HepG2 (cell line): Measurements from ENCODE around the gene NEBL. TPM values are rescaled to one million over a fixed set of nuclear protein-coding genes. Genes with fewer than 3 reads are reported as not detected.

Source experiments
- ATAC-seq: fragments of 200-7000 bp; cut with Tn5 transposase; 3 replicates; pipeline ENCODE4 v1.9.1; 2020; ENCODE audit warnings: mild to moderate bottlenecking, moderate library complexity
- BruUV-seq: library from RNA; stranded (reverse); fragments of 400-500 nt; replicated peaks from 2 replicates; lab custom pipeline; 2021; lab: Mats Ljungman, UMichigan
- CTCF ChIA-PET: fragments of 300-600 bp; formaldehyde crosslinking; extraction: SDS; loops from one replicate; lab custom pipeline; 2021; ENCODE audit warnings: low total read pairs, inconsistent platforms, low intra/inter-chr PET ratio; lab: Yijun Ruan, JAX
- POLR2A ChIA-PET: fragments of 350-600 bp; sonication (Branson Sonifier 250); formaldehyde crosslinking; loops from one replicate; lab custom pipeline; 2020; ENCODE audit warnings: antibody characterized with exemption, inconsistent platforms; lab: Yijun Ruan, JAX
- DNase-seq: peaks from one replicate; pipeline ENCODE4 v3.0.0-alpha.2; 2015; ENCODE audit warnings: low spot score
- FAIRE-seq: peaks from 3 replicates; lab custom pipeline; 2011; peaks lifted over from hg19 to GRCh38; lab: Jason Lieb, UNC
- H2AFZ ChIP-seq: one replicate; pipeline ENCODE4 v1.6.1; 2011; ENCODE audit warnings: low read length, inconsistent platforms
- H3K27ac ChIP-seq: fragments of 300-600 bp; 3 replicates; pipeline ENCODE4 v1.8.0; 2011; ENCODE audit warnings: mixed run types, mild to moderate bottlenecking, mixed read lengths, low read length, inconsistent platforms; ENCODE audit not compliant: insufficient read depth; ENCODE audit errors: extremely low read length
- H3K27me3 ChIP-seq, 2 experiments: fragments of 200-600 bp in 1 of 2; 2 replicates in 1 of 2; 3 replicates in 1 of 2; pipeline versions ENCODE4 v1.6.0 to v1.8.0; 2011; ENCODE audit warnings: low read length in 2 of 2, mild to moderate bottlenecking in 2 of 2, moderate library complexity in 2 of 2, inconsistent platforms in 1 of 2; ENCODE audit not compliant: insufficient read depth in 2 of 2, control insufficient read depth in 1 of 2
- H3K36me3 ChIP-seq, 2 experiments: fragments of 200-600 bp in 1 of 2; replicated peaks in 1 of 2; 2 replicates in 1 of 2; 3 replicates in 1 of 2; pipeline versions ENCODE4 v1.5.1 to v1.8.0; 2011; ENCODE audit warnings: low read length in 2 of 2, inconsistent platforms in 1 of 2; ENCODE audit not compliant: insufficient read depth in 2 of 2, control insufficient read depth in 1 of 2
- H3K4me1 ChIP-seq: 2 replicates; pipeline ENCODE4 v1.5.1; 2012; ENCODE audit warnings: low read length, inconsistent platforms; ENCODE audit not compliant: insufficient read depth
- H3K4me2 ChIP-seq: 2 replicates; pipeline ENCODE4 v1.6.0; 2011; ENCODE audit warnings: low read depth, low read length, inconsistent platforms
- H3K4me3 ChIP-seq, 3 experiments: fragments of 200-600 bp in 1 of 3; sonication (generic), shearing (Covaris generic) in 1 of 3; replicated peaks in 1 of 3; 2 replicates each; pipeline ENCODE4 v1.5.1; 2011 to 2016; ENCODE audit warnings: low read length in 3 of 3, inconsistent platforms in 2 of 3, low read depth in 2 of 3, mild to moderate bottlenecking in 2 of 3, control low read depth in 1 of 3, mixed read lengths in 1 of 3; ENCODE audit not compliant: insufficient read depth in 1 of 3
- H3K79me2 ChIP-seq: one replicate; pipeline ENCODE4 v1.6.1; 2011; ENCODE audit warnings: low read length, inconsistent platforms; ENCODE audit not compliant: insufficient read depth
- H3K9ac ChIP-seq: 2 replicates; pipeline ENCODE4 v1.6.0; 2011; ENCODE audit warnings: mild to moderate bottlenecking, low read depth, low read length, inconsistent platforms; ENCODE audit not compliant: insufficient read depth
- H3K9me3 ChIP-seq: 2 replicates; pipeline ENCODE4 v1.5.1; 2012; ENCODE audit warnings: mild to moderate bottlenecking, low read length
- H4K20me1 ChIP-seq: 2 replicates; pipeline ENCODE4 v1.6.0; 2011; ENCODE audit warnings: inconsistent platforms, mild to moderate bottlenecking, low read length, moderate library complexity; ENCODE audit not compliant: insufficient read depth
- CAMTA2 ChIP-seq: sonication (generic); formaldehyde crosslinking; IDR thresholded peaks from 2 replicates; pipeline ENCODE4 v1.4.0; 2020; ENCODE audit warnings: mild to moderate bottlenecking, missing genetic modification reagents, borderline replicate concordance
- FOXA3 ChIP-seq: IDR thresholded peaks from 2 replicates; pipeline ENCODE4 v1.6.1; 2016; ENCODE audit warnings: missing genetic modification reagents, missing compliant biosample characterization
- KAT7 ChIP-seq: IDR thresholded peaks from 2 replicates; pipeline ENCODE4 v1.6.1; 2018; ENCODE audit warnings: borderline replicate concordance, missing compliant biosample characterization
- KDM3A ChIP-seq: IDR thresholded peaks from 2 replicates; pipeline ENCODE4 v1.6.1; 2018; ENCODE audit warnings: low read depth, missing compliant biosample characterization
- MAFF ChIP-seq: IDR thresholded peaks from 2 replicates; pipeline ENCODE4 v1.6.1; 2011; ENCODE audit warnings: low read depth, low read length, improper control_type of control experiment
- MAFK ChIP-seq, 2 experiments: IDR thresholded peaks in 1 of 2; conservative IDR thresholded peaks in 1 of 2; 2 replicates each; pipeline ENCODE4 v1.6.1; 2011; ENCODE audit warnings: improper control_type of control experiment in 2 of 2, low read length in 2 of 2
- NFIC ChIP-seq: IDR thresholded peaks from 2 replicates; pipeline ENCODE4 v1.6.1; 2012; ENCODE audit warnings: mild to moderate bottlenecking, low read length, inconsistent platforms
- NONO ChIP-seq, 2 experiments: fragments of 450-650 bp in 1 of 2; sonication (generic) in 1 of 2; formaldehyde crosslinking in 1 of 2; IDR thresholded peaks in 1 of 2; conservative IDR thresholded peaks in 1 of 2; 2 replicates each; pipeline versions ENCODE4 v1.6.1 to v1.8.0; 2017 to 2022; ENCODE audit warnings: mild to moderate bottlenecking in 1 of 2, missing genetic modification reagents in 1 of 2, moderate library complexity in 1 of 2
- TEAD3 ChIP-seq: optimal IDR thresholded peaks from 2 replicates; pipeline ENCODE3; 2016; ENCODE audit warnings: borderline replicate concordance
- ZFYVE20 ChIP-seq: sonication (generic); formaldehyde crosslinking; IDR thresholded peaks from 2 replicates; pipeline ENCODE4 v1.8.0; 2023; ENCODE audit warnings: low read depth, mild to moderate bottlenecking, moderate library complexity, missing genetic modification reagents, borderline replicate concordance
- ZNF20 ChIP-seq: sonication (generic); formaldehyde crosslinking; IDR thresholded peaks from 2 replicates; pipeline ENCODE4 v1.4.0; 2020; ENCODE audit warnings: mild to moderate bottlenecking, moderate library complexity, missing genetic modification reagents
- ZNF737 ChIP-seq: sonication (generic); formaldehyde crosslinking; IDR thresholded peaks from 2 replicates; pipeline ENCODE4 v1.5.0; 2020; ENCODE audit warnings: missing genetic modification reagents, mild to moderate bottlenecking, borderline replicate concordance
- ZNF776 ChIP-seq: sonication (generic); formaldehyde crosslinking; IDR thresholded peaks from 2 replicates; pipeline ENCODE4 v1.4.0; 2020; ENCODE audit warnings: mild to moderate bottlenecking, missing genetic modification reagents
- WGBS: methylation state at CpG from one replicate; pipeline ENCODE4 v1.1.6; 2017; ENCODE audit warnings: low lambda C conversion rate; 5-methylcytosine and 5-hydroxymethylcytosine counted together
- in situ Hi-C: cut with HindIII; loops from 2 replicates; pipeline ENCODE4 v1.10.0; 2017; ENCODE audit warnings: low pct_unique_long_range_greater_than_20kb; ENCODE audit not compliant: extremely low pct_ligation_motif_present
- intact Hi-C: fragments of 100-400 bp; cut with micrococcal nuclease; formaldehyde crosslinking; loops from one replicate; pipeline ENCODE4 v1.10.0; 2022; ENCODE audit not compliant: unreplicated experiment
- polyA plus RNA-seq, 8 experiments: library from polyadenylated mRNA; depleted of rRNA in 3 of 8; stranded (reverse) in 7 of 8; unstranded in 1 of 8; fragments of >200 nt; fragmentation: Illumina TruSeq in 4 of 8; extraction: Trizol in 4 of 8; gene quantifications; 2 replicates each; pipeline versions ENCODE4 v1.2.1 to v1.2.3, GENCODE V29; 2011 to 2016; ENCODE audit warnings: low read depth in 4 of 8, missing spikeins in 1 of 8, mixed read lengths in 1 of 8; ENCODE audit not compliant: insufficient read depth in 1 of 8
- total RNA-seq, 5 experiments: library from RNA; depleted of rRNA; stranded (reverse); fragments of >200 nt; fragmentation: Illumina TruSeq; extraction: Trizol; gene quantifications; 2 replicates each; pipeline ENCODE4 v1.2.3, GENCODE V29; 2016; ENCODE audit warnings: low read depth in 1 of 5
- TF ChIP-seq, protein P1 (sequence below): sonication (generic); formaldehyde crosslinking; IDR thresholded peaks from 2 replicates; pipeline ENCODE4 v1.8.0; 2022; ENCODE audit warnings: missing genetic modification reagents, mild to moderate bottlenecking, moderate library complexity, borderline replicate concordance
- TF ChIP-seq, protein P2 (sequence below): sonication (generic); formaldehyde crosslinking; IDR thresholded peaks from 2 replicates; pipeline ENCODE4 v1.4.0; 2020; ENCODE audit warnings: mild to moderate bottlenecking, missing genetic modification reagents
- TF ChIP-seq, protein P3 (sequence below): IDR thresholded peaks from 2 replicates; pipeline ENCODE4 v1.6.1; 2016; ENCODE audit warnings: missing compliant biosample characterization, missing genetic modification reagents, borderline replicate concordance
- TF ChIP-seq, protein P4 (sequence below), 2 experiments: sonication (generic) in 1 of 2; formaldehyde crosslinking in 1 of 2; IDR thresholded peaks; 2 replicates each; pipeline versions ENCODE4 v1.4.0 to v1.6.1; 2016 to 2020; ENCODE audit warnings: borderline replicate concordance in 1 of 2, low read depth in 1 of 2, mild to moderate bottlenecking in 1 of 2, missing genetic modification reagents in 1 of 2

NEBL gene
- total and polyA plus RNA-seq, 2 of the 13 experiments (the other 11 are each of a cell fraction or from before 2014, with no cell fraction given) = not detected

DNA sequence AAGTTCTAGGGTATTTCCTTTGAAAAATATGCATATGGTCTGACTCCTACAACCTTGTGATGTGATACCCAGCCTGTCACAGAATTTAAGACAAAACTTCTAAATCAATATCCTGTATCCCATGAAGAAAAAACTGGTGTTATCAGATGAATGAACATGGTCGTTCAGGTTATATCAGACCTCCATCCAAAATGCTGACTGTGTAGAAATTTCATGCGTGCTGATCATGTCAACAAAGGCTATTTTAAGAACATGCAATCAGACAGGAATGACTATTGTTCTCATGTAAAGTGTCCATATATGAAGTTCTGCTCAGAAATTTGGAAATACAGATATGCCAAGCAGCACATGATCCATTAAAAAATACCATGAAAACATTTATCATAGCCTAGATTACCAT is 62.3 kb downstream of the NEBL start:
- POLR2A ChIA-PET = no interaction called here
- Histone ChIP-seq H3K4me3 (no peak overlapping the region), H3K27ac (no peak overlapping the region), H3K4me2 (no peak overlapping the region), H3K27me3 (no peaks in the 10 kb centered on the region), H4K20me1 (no peaks in the 10 kb centered on the region), H3K36me3 (no peaks in the 10 kb centered on the region), H3K79me2 (no peaks in the 10 kb centered on the region), H2AFZ (no peak overlapping the region), H3K9me3 (no peaks in the 10 kb centered on the region), H3K4me1 (no peaks in the 10 kb centered on the region), H3K9ac (no peak overlapping the region)
- intact Hi-C loops = no loop called here
- in situ Hi-C loops = no loop called here
- no peak for FAIRE-seq
- 0% methylated on average over 2 of the region's 2 CpGs for WGBS
- no TSS peak for BruUV-seq
- no peak for ATAC-seq
- CTCF ChIA-PET = no interaction called here
- TF ChIP-seq KAT7 (CRISPR knock-in tag) = no peak
- TF ChIP-seq, protein P1, sequence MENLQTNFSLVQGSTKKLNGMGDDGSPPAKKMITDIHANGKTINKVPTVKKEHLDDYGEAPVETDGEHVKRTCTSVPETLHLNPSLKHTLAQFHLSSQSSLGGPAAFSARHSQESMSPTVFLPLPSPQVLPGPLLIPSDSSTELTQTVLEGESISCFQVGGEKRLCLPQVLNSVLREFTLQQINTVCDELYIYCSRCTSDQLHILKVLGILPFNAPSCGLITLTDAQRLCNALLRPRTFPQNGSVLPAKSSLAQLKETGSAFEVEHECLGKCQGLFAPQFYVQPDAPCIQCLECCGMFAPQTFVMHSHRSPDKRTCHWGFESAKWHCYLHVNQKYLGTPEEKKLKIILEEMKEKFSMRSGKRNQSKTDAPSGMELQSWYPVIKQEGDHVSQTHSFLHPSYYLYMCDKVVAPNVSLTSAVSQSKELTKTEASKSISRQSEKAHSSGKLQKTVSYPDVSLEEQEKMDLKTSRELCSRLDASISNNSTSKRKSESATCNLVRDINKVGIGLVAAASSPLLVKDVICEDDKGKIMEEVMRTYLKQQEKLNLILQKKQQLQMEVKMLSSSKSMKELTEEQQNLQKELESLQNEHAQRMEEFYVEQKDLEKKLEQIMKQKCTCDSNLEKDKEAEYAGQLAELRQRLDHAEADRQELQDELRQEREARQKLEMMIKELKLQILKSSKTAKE (CRISPR knock-in tag) = no peak
- no peak for TF ChIP-seq KDM3A
- TF ChIP-seq NONO (IDR thresholded peaks at IDR 0.05) = no peak
- no peak for TF ChIP-seq NONO (CRISPR knock-in tag; conservative IDR thresholded peaks at IDR 0.05)
- no peak for TF ChIP-seq FOXA3 (CRISPR knock-in tag)
- TF ChIP-seq ZNF776 (CRISPR knock-in tag) = no peak
- TF ChIP-seq ZFYVE20 (CRISPR knock-in tag) = no peak
- TF ChIP-seq, protein P2, sequence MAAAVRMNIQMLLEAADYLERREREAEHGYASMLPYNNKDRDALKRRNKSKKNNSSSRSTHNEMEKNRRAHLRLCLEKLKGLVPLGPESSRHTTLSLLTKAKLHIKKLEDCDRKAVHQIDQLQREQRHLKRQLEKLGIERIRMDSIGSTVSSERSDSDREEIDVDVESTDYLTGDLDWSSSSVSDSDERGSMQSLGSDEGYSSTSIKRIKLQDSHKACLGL (CRISPR knock-in tag) = no peak
- TF ChIP-seq ZNF20 (CRISPR knock-in tag) = no peak
- TF ChIP-seq, protein P3, sequence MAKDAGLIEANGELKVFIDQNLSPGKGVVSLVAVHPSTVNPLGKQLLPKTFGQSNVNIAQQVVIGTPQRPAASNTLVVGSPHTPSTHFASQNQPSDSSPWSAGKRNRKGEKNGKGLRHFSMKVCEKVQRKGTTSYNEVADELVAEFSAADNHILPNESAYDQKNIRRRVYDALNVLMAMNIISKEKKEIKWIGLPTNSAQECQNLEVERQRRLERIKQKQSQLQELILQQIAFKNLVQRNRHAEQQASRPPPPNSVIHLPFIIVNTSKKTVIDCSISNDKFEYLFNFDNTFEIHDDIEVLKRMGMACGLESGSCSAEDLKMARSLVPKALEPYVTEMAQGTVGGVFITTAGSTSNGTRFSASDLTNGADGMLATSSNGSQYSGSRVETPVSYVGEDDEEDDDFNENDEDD (CRISPR knock-in tag) = no peak
- TF ChIP-seq TEAD3 = no peak
- no peak for TF ChIP-seq ZNF737 (CRISPR knock-in tag)
- TF ChIP-seq, protein P4, sequence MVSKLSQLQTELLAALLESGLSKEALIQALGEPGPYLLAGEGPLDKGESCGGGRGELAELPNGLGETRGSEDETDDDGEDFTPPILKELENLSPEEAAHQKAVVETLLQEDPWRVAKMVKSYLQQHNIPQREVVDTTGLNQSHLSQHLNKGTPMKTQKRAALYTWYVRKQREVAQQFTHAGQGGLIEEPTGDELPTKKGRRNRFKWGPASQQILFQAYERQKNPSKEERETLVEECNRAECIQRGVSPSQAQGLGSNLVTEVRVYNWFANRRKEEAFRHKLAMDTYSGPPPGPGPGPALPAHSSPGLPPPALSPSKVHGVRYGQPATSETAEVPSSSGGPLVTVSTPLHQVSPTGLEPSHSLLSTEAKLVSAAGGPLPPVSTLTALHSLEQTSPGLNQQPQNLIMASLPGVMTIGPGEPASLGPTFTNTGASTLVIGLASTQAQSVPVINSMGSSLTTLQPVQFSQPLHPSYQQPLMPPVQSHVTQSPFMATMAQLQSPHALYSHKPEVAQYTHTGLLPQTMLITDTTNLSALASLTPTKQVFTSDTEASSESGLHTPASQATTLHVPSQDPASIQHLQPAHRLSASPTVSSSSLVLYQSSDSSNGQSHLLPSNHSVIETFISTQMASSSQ (IDR thresholded peaks at IDR 0.05; ENCODE audit: low read depth) = no peak
- TF ChIP-seq, protein P4 (CRISPR knock-in tag; IDR thresholded peaks at IDR 0.05; ENCODE audit: borderline replicate concordance) = no peak
- TF ChIP-seq NFIC = no peak
- no peak for TF ChIP-seq CAMTA2 (CRISPR knock-in tag)
- TF ChIP-seq MAFF = peak; percentile 97
- peak; percentile 97 to 98 for TF ChIP-seq MAFK (conservative IDR thresholded peaks at IDR 0.05 in 1 of 2, IDR thresholded peaks at IDR 0.05 in 1 of 2; ENCODE audit: low read length in 2 of 2)
- no peak for DNase-seq
